B cell (primary cell): ENCODE results near the gene GGNBP2. TPM values are rescaled to one million over a fixed set of nuclear protein-coding genes. Genes with fewer than 3 reads are reported as not detected.

Experiments used
- ATAC-seq: fragments of 200-7000 bp; cut with Tn5 transposase; one replicate; pipeline ENCODE4 v1.10.0; 2021; ENCODE audit warnings: low read depth, mild to moderate bottlenecking, moderate number of reproducible peaks, moderate library complexity
- CTCF ChIA-PET: fragments of 350-600 bp; sonication (Branson Sonifier 250); formaldehyde crosslinking; loops from one replicate; lab custom pipeline; 2021; ENCODE audit warnings: antibody characterized with exemption, inconsistent platforms; lab: Charles Lee
- POLR2A ChIA-PET: fragments of 350-600 bp; sonication (Branson Sonifier 250); formaldehyde crosslinking; loops from one replicate; lab custom pipeline; 2021; ENCODE audit warnings: antibody characterized with exemption; lab: Charles Lee
- DNase-seq: peaks from one replicate; pipeline ENCODE4 v3.0.0; 2013
- H2AFZ ChIP-seq: 2 replicates; pipeline ENCODE4 v1.6.1; 2012; ENCODE audit warnings: mild to moderate bottlenecking, low read depth, low read length; ENCODE audit not compliant: insufficient read depth, poor library complexity, severe bottlenecking
- H3K27ac ChIP-seq, 2 donors: 1 replicate in 1 of 2; 2 replicates in 1 of 2; pipeline ENCODE4 v1.5.1; 2012 to 2013; ENCODE audit warnings: low read length in 2 of 2, mild to moderate bottlenecking in 2 of 2, moderate library complexity in 1 of 2
- H3K27me3 ChIP-seq, 4 experiments: fragments of 200-600 bp in 1 of 4; sonication (generic) in 1 of 4; replicated peaks in 1 of 4; 1 replicate in 2 of 4; 2 replicates in 2 of 4; pipeline versions ENCODE4 v1.6.1 to v1.7.0; 2013 to 2016; ENCODE audit warnings: low read length in 3 of 4, mild to moderate bottlenecking in 2 of 4, mixed read lengths in 1 of 4, moderate library complexity in 1 of 4; ENCODE audit not compliant: insufficient read depth in 4 of 4, control insufficient read depth in 3 of 4; ENCODE audit errors: control extremely low read depth in 1 of 4
- H3K36me3 ChIP-seq, 2 experiments: replicated peaks in 1 of 2; 1 replicate in 1 of 2; 2 replicates in 1 of 2; pipeline versions ENCODE4 v1.6.1 to v1.7.1; 2013; ENCODE audit warnings: low read length in 1 of 2; ENCODE audit not compliant: insufficient read depth in 2 of 2, control insufficient read depth in 1 of 2; ENCODE audit errors: control extremely low read depth in 1 of 2, extremely low read depth in 1 of 2
- H3K4me1 ChIP-seq, 2 donors: fragments of 200-600 bp in 1 of 2; sonication (generic) in 1 of 2; 1 replicate in 1 of 2; 2 replicates in 1 of 2; pipeline versions ENCODE4 v1.5.1 to v1.6.1; 2013 to 2017; ENCODE audit warnings: low read length in 2 of 2; ENCODE audit not compliant: control insufficient read depth in 2 of 2, insufficient read depth in 2 of 2
- H3K4me2 ChIP-seq: replicated peaks from 2 replicates; pipeline ENCODE3; 2012; ENCODE audit warnings: mild to moderate bottlenecking, low read depth, low read length; ENCODE audit not compliant: poor library complexity, severe bottlenecking
- H3K4me3 ChIP-seq, 5 experiments: fragments of 200-600 bp in 1 of 5; sonication (generic) in 1 of 5; 1 replicate in 3 of 5; 2 replicates in 2 of 5; pipeline versions ENCODE4 v1.5.1 to v1.7.0; 2011 to 2016; ENCODE audit warnings: low read length in 4 of 5, mild to moderate bottlenecking in 4 of 5, low read depth in 2 of 5, control low read depth in 1 of 5, moderate library complexity in 1 of 5; ENCODE audit not compliant: insufficient read depth in 1 of 5; ENCODE audit errors: control extremely low read depth in 1 of 5, extremely low read depth in 1 of 5
- H3K79me2 ChIP-seq: fragments of 200-600 bp; sonication (generic); one replicate; pipeline ENCODE4 v1.6.0; 2016; ENCODE audit warnings: low read length; ENCODE audit not compliant: control insufficient read depth, insufficient read depth
- H3K9ac ChIP-seq: fragments of 200-600 bp; sonication (generic); 2 replicates; pipeline ENCODE4 v1.6.1; 2017; ENCODE audit warnings: mild to moderate bottlenecking, low read length, moderate library complexity
- H3K9me3 ChIP-seq, 3 donors: one replicate each; pipeline versions ENCODE4 v1.6.1 to v1.7.1; 2013; ENCODE audit warnings: low read length in 2 of 3; ENCODE audit not compliant: control insufficient read depth in 2 of 3, insufficient read depth in 1 of 3; ENCODE audit errors: control extremely low read depth in 1 of 3
- H4K20me1 ChIP-seq: 2 replicates; pipeline ENCODE4 v1.6.0; 2012; ENCODE audit warnings: mild to moderate bottlenecking, low read length; ENCODE audit not compliant: insufficient read depth, control insufficient read depth, poor library complexity, severe bottlenecking
- H3K27ac Mint-ChIP-seq: one replicate; pipeline ENCODE4 v1.8.0; 2021; ENCODE audit warnings: mixed read lengths
- H3K27me3 Mint-ChIP-seq: one replicate; pipeline ENCODE4 v1.8.0; 2021; ENCODE audit warnings: mixed read lengths
- H3K4me1 Mint-ChIP-seq: one replicate; pipeline ENCODE4 v1.8.0; 2021; ENCODE audit warnings: mixed read lengths
- H3K4me3 Mint-ChIP-seq: one replicate; pipeline ENCODE4 v1.8.0; 2021; ENCODE audit warnings: mixed read lengths
- H3K9me3 Mint-ChIP-seq: one replicate; pipeline ENCODE4 v1.8.0; 2022; ENCODE audit warnings: mixed read lengths; ENCODE audit not compliant: insufficient read depth
- EZH2 ChIP-seq: IDR thresholded peaks from 2 replicates; pipeline ENCODE4 v1.6.1; 2012; ENCODE audit warnings: borderline replicate concordance, low read depth, mild to moderate bottlenecking, moderate library complexity, low read length; ENCODE audit not compliant: insufficient read depth, poor library complexity, severe bottlenecking
- WGBS: methylation state at CpG from one replicate; pipeline ENCODE4 v1.1.5; 2013; ENCODE audit warnings: missing lambda C conversion rate; ENCODE audit not compliant: insufficient coverage; 5-methylcytosine and 5-hydroxymethylcytosine counted together
- intact Hi-C: fragments of 100-400 bp; cut with micrococcal nuclease; formaldehyde crosslinking; loops from one replicate; pipeline ENCODE4 v1.10.0; 2022
- polyA plus RNA-seq: library from polyadenylated mRNA; depleted of rRNA; stranded (reverse); fragments of >200 nt; gene quantifications from 2 replicates; pipeline ENCODE4 v1.2.3, GENCODE V29; 2012
- total RNA-seq, 2 donors: library from RNA; stranded (reverse); fragments of 120-200 nt in 1 of 2; gene quantifications; 1 replicate in 1 of 2; 2 replicates in 1 of 2; pipeline versions ENCODE4 v1.2.3 to v1.2.4, GENCODE V29; 2013 to 2022
- TF ChIP-seq, protein P1 (sequence below): fragments of 200-600 bp; IDR thresholded peaks from one replicate; pipeline ENCODE4 v1.8.0; 2022; ENCODE audit warnings: antibody characterized with exemption, mild to moderate bottlenecking

Gene GGNBP2
- total and polyA plus RNA-seq, 2 donors (not counting 1 experiment from before 2014, with no cell fraction given) = 107 to 137 TPM

- ChIA-PET POLR2A (interaction anchor here (0.6 to 3.1 kb wide), 4 partner anchors 9 to 758 kb away, joined by 3 to 57 read pairs (median 6); partner anchors contain the start of genes GGNBP2 and MRM1), CTCF (interaction anchor here (0.6 to 3.2 kb wide), 6 partner anchors 9 to 540 kb away, joined by 3 to 34 read pairs (median 4); partner anchors contain the start of genes GGNBP2 and MRM1)
- Histone ChIP-seq H3K27ac (peak overlapping the region; percentile 96 to 97), H4K20me1 (no peaks in the 10 kb centered on the region), H3K79me2 (peaks cover 17% of the 10 kb centered on the region), H3K36me3 (peaks cover 1 to 16% of the 10 kb centered on the region in 2 experiments), H3K27me3 (no peaks in the 10 kb centered on the region), H3K4me2 (peak overlapping the region; percentile 82), H3K4me1 (peaks cover 9 to 18% of the 10 kb centered on the region in 2 donors), H3K9ac (peak overlapping the region; percentile 72), H3K9me3 (peaks cover 0 to 3% (median 0%) of the 10 kb centered on the region in 3 donors), H2AFZ (peak overlapping the region; percentile 85), H3K4me3 (peak overlapping the region; percentile 55 to 99 (median 94))
- H3K27me3 Mint-ChIP-seq = no peaks in the 10 kb centered on the region
- WGBS = 1% methylated on average over 8 of the region's 15 CpGs
- H3K4me1 Mint-ChIP-seq = peaks cover 21% of the 10 kb centered on the region
- ATAC-seq (no peak), DNase-seq (no peak)
- peak overlapping the region; percentile 99 for H3K27ac Mint-ChIP-seq
- no peaks in the 10 kb centered on the region for H3K9me3 Mint-ChIP-seq
- TF ChIP-seq, protein P1, sequence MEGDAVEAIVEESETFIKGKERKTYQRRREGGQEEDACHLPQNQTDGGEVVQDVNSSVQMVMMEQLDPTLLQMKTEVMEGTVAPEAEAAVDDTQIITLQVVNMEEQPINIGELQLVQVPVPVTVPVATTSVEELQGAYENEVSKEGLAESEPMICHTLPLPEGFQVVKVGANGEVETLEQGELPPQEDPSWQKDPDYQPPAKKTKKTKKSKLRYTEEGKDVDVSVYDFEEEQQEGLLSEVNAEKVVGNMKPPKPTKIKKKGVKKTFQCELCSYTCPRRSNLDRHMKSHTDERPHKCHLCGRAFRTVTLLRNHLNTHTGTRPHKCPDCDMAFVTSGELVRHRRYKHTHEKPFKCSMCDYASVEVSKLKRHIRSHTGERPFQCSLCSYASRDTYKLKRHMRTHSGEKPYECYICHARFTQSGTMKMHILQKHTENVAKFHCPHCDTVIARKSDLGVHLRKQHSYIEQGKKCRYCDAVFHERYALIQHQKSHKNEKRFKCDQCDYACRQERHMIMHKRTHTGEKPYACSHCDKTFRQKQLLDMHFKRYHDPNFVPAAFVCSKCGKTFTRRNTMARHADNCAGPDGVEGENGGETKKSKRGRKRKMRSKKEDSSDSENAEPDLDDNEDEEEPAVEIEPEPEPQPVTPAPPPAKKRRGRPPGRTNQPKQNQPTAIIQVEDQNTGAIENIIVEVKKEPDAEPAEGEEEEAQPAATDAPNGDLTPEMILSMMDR = no peak
- TF ChIP-seq EZH2 = no peak
- peak overlapping the region; percentile 96 for H3K4me3 Mint-ChIP-seq
- intact Hi-C loops = loop anchor here (1.0 to 2.0 kb wide), 6 partner anchors 9 to 413 kb away; partner anchors contain the start of genes AATF, DHRS11, GGNBP2 and MRM1
Observed at GRCh38 chr17:36535669-36536081, 9.0 kb upstream of the GGNBP2 start.

DNA sequence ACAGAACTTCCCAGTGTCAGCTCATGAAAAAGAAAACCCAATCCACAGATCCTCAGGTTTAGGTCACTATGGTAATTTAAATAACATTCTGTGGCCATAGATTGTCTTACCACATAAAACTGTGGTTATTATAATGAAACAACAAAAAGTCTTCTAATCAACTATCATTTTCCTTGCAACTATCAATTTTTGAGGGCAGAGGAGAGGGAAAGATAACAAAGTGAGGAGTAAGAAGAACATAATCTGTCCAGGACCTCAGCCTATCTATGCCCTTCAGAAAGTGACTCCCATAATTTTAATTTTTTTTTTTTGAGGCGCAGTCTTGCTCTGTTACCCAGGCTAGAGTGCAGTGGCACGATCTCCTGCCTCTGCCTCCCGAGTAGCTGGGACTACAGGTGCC, 4.0 kb upstream of the GGNBP2 start:
- Mint-ChIP-seq H3K9me3 (no peaks in the 10 kb centered on the region), H3K27me3 (no peaks in the 10 kb centered on the region), H3K4me3 (no peak overlapping the region), H3K27ac (no peak overlapping the region), H3K4me1 (peaks cover 14% of the 10 kb centered on the region)
- Histone ChIP-seq H3K27me3 (no peaks in the 10 kb centered on the region), H3K4me1 (peaks cover 6 to 16% of the 10 kb centered on the region in 2 donors), H2AFZ (no peak overlapping the region), H3K79me2 (peaks cover 43% of the 10 kb centered on the region), H3K4me2 (no peak overlapping the region), H3K27ac (no peak overlapping the region), H3K9ac (no peak overlapping the region), H3K36me3 (peaks cover 1 to 13% of the 10 kb centered on the region in 2 experiments), H3K4me3 (no peak overlapping the region), H3K9me3 (no peaks in the 10 kb centered on the region), H4K20me1 (peaks cover 3% of the 10 kb centered on the region)
- ChIA-PET POLR2A (no interaction called here), CTCF (no interaction called here)
- intact Hi-C loops = loop anchor here (10.0 kb wide), 1 partner anchor 1196 kb away; no protein-coding TSS in a partner anchor
- TF ChIP-seq, protein P1 = no peak
- TF ChIP-seq EZH2 = no peak
- no peak for ATAC-seq
- no peak for DNase-seq
- 100% methylated on average over 3 of the region's 3 CpGs for WGBS
